ENCODE measurements around the gene DNAJA2.

DNAJA2 gene

DNA sequence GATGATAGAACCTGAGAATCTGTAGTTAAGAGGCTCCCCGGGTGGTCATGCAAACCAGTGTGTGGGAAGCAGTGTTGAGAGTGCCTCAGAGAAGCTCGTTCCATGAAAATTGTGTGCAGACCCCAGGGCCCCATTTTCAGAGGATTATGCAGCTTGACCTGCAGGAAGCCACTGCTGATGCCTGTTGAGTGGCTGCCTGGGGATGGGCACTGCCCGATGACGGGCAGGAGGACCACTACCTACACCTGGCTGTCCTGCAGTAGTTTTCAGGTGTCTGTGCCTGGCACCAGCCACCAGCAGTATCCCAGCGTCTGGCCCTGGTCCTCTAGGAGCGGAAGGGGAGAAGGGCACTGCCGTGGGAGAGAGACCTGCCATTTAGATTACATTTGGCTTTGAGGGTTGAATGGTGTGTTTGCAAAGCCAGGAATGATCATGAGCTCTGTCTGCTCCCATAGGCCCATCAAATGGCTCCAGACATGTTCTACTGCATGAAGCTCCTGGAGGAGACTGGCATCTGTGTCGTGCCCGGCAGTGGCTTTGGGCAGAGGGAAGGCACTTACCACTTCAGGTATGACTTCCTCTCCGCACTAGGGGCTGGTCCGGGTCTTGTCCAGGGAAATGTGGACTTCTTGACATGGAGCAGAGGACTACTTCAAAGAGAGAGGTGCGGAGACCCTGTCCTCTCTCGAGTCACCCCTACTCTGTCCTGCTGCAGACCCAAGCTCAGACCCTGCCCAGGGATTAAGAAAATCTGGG lies 46.8 kb downstream of the DNAJA2 start:
- ATAC-seq (ENCODE audit: low read depth) = no peak
- TF ChIP-seq, protein P1, sequence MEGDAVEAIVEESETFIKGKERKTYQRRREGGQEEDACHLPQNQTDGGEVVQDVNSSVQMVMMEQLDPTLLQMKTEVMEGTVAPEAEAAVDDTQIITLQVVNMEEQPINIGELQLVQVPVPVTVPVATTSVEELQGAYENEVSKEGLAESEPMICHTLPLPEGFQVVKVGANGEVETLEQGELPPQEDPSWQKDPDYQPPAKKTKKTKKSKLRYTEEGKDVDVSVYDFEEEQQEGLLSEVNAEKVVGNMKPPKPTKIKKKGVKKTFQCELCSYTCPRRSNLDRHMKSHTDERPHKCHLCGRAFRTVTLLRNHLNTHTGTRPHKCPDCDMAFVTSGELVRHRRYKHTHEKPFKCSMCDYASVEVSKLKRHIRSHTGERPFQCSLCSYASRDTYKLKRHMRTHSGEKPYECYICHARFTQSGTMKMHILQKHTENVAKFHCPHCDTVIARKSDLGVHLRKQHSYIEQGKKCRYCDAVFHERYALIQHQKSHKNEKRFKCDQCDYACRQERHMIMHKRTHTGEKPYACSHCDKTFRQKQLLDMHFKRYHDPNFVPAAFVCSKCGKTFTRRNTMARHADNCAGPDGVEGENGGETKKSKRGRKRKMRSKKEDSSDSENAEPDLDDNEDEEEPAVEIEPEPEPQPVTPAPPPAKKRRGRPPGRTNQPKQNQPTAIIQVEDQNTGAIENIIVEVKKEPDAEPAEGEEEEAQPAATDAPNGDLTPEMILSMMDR (IDR thresholded peaks at IDR 0.05; ENCODE audit: poor library complexity, severe bottlenecking) = no peak
- no peak for DNase-seq (ENCODE audit: low spot score)
- H3K36me3 ChIP-seq (ENCODE audit: low read depth) = peaks cover 70% of the 10 kb centered on the region
- no peaks in the 10 kb centered on the region for H3K27me3 ChIP-seq (ENCODE audit: insufficient read depth, poor library complexity, severe bottlenecking)
- no peaks in the 10 kb centered on the region for H3K9me3 ChIP-seq (ENCODE audit: severe bottlenecking)
- H3K4me3 ChIP-seq (ENCODE audit: severe bottlenecking) = no peak overlapping the region
- no peaks in the 10 kb centered on the region for H3K4me1 ChIP-seq (ENCODE audit: insufficient read depth, poor library complexity, severe bottlenecking)
- H3K27ac ChIP-seq (ENCODE audit: poor library complexity, severe bottlenecking) = no peak overlapping the region

DNA sequence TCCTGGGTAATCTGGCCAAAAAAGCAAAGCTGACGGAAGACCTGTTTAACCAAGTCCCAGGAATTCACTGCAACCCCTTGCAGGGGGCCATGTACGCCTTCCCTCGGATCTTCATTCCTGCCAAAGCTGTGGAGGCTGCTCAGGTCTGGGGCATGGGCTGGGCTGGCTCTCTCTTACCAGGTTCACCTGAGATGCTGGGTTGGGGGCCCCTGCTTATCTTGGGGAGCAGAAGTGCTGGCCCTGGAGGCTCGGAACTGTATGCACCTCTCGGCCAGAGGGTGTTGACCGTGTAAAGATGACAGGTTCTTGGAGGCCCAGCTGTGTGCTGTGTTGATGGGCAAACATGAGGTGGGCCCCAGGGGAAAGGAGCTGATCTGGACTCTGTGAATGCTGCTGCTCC lies 49.1 kb downstream of the DNAJA2 start:
- H3K36me3 ChIP-seq (ENCODE audit: low read depth) = peaks cover 75% of the 10 kb centered on the region
- H3K27me3 ChIP-seq (ENCODE audit: insufficient read depth, poor library complexity, severe bottlenecking) = no peaks in the 10 kb centered on the region
- H3K9me3 ChIP-seq (ENCODE audit: severe bottlenecking) = no peaks in the 10 kb centered on the region
- no peak overlapping the region for H3K4me3 ChIP-seq (ENCODE audit: severe bottlenecking)
- TF ChIP-seq, protein P1 (IDR thresholded peaks at IDR 0.05; ENCODE audit: poor library complexity, severe bottlenecking) = no peak
- no peaks in the 10 kb centered on the region for H3K4me1 ChIP-seq (ENCODE audit: insufficient read depth, poor library complexity, severe bottlenecking)
- no peak overlapping the region for H3K27ac ChIP-seq (ENCODE audit: poor library complexity, severe bottlenecking)
- DNase-seq (ENCODE audit: low spot score) (no peak), ATAC-seq (ENCODE audit: low read depth) (no peak)

DNA sequence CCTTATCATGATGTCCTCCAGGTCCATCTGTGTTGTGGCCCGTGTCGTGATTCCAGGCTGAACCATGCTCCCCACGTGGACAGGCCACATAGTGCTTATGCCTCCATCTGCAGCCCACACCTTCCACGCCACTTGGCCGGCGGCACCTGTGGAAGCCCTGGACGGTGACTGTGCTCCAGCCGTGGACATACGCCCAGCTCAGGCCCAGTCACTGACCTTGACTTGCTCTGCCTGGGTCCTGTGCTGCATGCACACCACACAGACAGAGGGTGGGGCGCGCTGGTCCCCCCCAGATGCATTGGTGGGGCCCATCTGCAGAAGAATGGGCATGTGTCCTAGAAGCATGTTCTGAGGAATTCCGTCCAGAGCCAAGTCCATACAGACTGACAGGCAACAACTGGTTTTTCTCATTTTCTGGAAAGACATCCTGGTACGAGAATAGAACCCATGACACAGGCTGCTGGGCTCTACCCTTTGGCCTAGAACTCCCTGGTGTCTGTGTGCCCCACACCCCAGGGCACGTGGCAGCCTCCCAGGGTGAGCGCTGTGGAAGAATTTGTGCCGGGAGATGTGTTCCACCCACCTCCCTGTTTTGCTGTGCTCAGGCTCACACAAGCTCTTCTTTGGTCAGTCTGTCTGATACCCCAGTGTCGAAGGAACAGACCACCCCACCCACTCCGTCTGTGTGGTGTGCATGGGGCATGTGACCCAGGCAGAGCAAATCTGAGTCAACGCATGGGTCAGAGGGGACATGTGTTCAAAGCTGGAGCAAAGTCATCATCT lies 49.8 kb downstream of the DNAJA2 start:
- Histone ChIP-seq H3K27me3 (ENCODE audit: insufficient read depth, poor library complexity, severe bottlenecking) (no peaks in the 10 kb centered on the region), H3K9me3 (ENCODE audit: severe bottlenecking) (no peaks in the 10 kb centered on the region), H3K36me3 (ENCODE audit: low read depth) (peaks cover 73% of the 10 kb centered on the region), H3K4me3 (ENCODE audit: severe bottlenecking) (no peak overlapping the region), H3K4me1 (ENCODE audit: insufficient read depth, poor library complexity, severe bottlenecking) (no peaks in the 10 kb centered on the region), H3K27ac (ENCODE audit: poor library complexity, severe bottlenecking) (no peak overlapping the region)
- TF ChIP-seq, protein P1 (IDR thresholded peaks at IDR 0.05; ENCODE audit: poor library complexity, severe bottlenecking) = no peak
- no peak for ATAC-seq (ENCODE audit: low read depth)
- DNase-seq (ENCODE audit: low spot score) = no peak

DNA sequence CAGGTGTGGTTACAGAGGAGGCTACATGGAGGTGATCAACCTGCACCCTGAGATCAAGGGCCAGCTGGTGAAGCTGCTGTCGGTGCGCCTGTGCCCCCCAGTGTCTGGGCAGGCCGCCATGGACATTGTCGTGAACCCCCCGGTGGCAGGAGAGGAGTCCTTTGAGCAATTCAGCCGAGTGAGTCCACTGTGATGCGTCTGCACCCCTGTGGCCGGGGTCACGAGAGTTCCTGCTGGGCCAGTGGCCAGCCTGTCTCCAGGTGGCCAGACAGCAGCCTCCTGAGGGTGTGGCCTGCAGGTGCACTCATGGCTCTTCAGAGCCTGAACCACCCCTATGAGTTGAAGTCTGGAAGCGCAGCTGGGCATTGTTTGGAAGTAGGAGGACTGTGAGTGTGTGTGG lies 51.2 kb downstream of the DNAJA2 start:
- peaks cover 81% of the 10 kb centered on the region for H3K36me3 ChIP-seq (ENCODE audit: low read depth)
- H3K27me3 ChIP-seq (ENCODE audit: insufficient read depth, poor library complexity, severe bottlenecking) = no peaks in the 10 kb centered on the region
- TF ChIP-seq, protein P1 (IDR thresholded peaks at IDR 0.05; ENCODE audit: poor library complexity, severe bottlenecking) = no peak
- H3K4me3 ChIP-seq (ENCODE audit: severe bottlenecking) = no peak overlapping the region
- no peak overlapping the region for H3K27ac ChIP-seq (ENCODE audit: poor library complexity, severe bottlenecking)
- no peak for DNase-seq (ENCODE audit: low spot score)
- no peaks in the 10 kb centered on the region for H3K9me3 ChIP-seq (ENCODE audit: severe bottlenecking)
- no peaks in the 10 kb centered on the region for H3K4me1 ChIP-seq (ENCODE audit: insufficient read depth, poor library complexity, severe bottlenecking)
- no peak for ATAC-seq (ENCODE audit: low read depth)
